OCI-LY7 (cell line): ENCODE data around the gene GPT2. TPM values are rescaled to one million over a fixed set of nuclear protein-coding genes. Genes with fewer than 3 reads are reported as not detected.

ENCODE experiments used
- BruUV-seq: library from RNA; stranded (reverse); fragments of 400-500 nt; replicated peaks from 2 replicates; lab custom pipeline; 2021; lab: Mats Ljungman, UMichigan
- CTCF ChIA-PET: fragments of 300-600 bp; sonication (Branson Sonifier 250); formaldehyde crosslinking; loops from one replicate; lab custom pipeline; 2022; ENCODE audit warnings: antibody characterized with exemption; ENCODE audit not compliant: unreplicated experiment; lab: Charles Lee
- POLR2A ChIA-PET: fragments of 300-600 bp; sonication (Branson Sonifier 250); formaldehyde crosslinking; loops from one replicate; lab custom pipeline; 2022; ENCODE audit warnings: antibody characterized with exemption; lab: Charles Lee
- DNase-seq: peaks from one replicate; pipeline ENCODE4 v3.0.0-alpha.2; 2015; ENCODE audit warnings: low spot score
- H2AFZ ChIP-seq: fragments of 200-600 bp; sonication (generic), shearing (Covaris generic); 2 replicates; pipeline ENCODE4 v1.6.1; 2014; ENCODE audit warnings: mild to moderate bottlenecking, antibody characterized with exemption, low read length, moderate library complexity
- H3K27ac ChIP-seq: fragments of 200-600 bp; sonication (generic); 2 replicates; pipeline ENCODE4 v1.5.1; 2014; ENCODE audit warnings: mixed run types, low read depth, mild to moderate bottlenecking, moderate library complexity, low read length, inconsistent platforms; ENCODE audit not compliant: poor library complexity, severe bottlenecking
- H3K36me3 ChIP-seq: fragments of 200-600 bp; sonication (generic); 2 replicates; pipeline ENCODE4 v1.6.1; 2014; ENCODE audit warnings: mild to moderate bottlenecking, antibody characterized with exemption, low read length, moderate library complexity, mixed read lengths; ENCODE audit not compliant: insufficient read depth
- H3K4me1 ChIP-seq: fragments of 200-600 bp; sonication (generic); 2 replicates; pipeline ENCODE4 v1.5.1; 2014; ENCODE audit warnings: mild to moderate bottlenecking, low read length; ENCODE audit not compliant: insufficient read depth, poor library complexity, severe bottlenecking
- H3K4me2 ChIP-seq: fragments of 200-600 bp; sonication (generic); 2 replicates; pipeline ENCODE4 v1.6.1; 2014; ENCODE audit warnings: mild to moderate bottlenecking, low read length
- H3K4me3 ChIP-seq: fragments of 200-600 bp; sonication (generic); 2 replicates; pipeline ENCODE4 v1.5.1; 2014; ENCODE audit warnings: mild to moderate bottlenecking, low read depth, low read length; ENCODE audit not compliant: poor library complexity, severe bottlenecking
- H3K79me2 ChIP-seq: fragments of 200-600 bp; sonication (generic); 2 replicates; pipeline ENCODE4 v1.6.1; 2016; ENCODE audit warnings: low read depth, mild to moderate bottlenecking, low read length, moderate library complexity, mixed read lengths; ENCODE audit not compliant: insufficient read depth
- H3K9me2 ChIP-seq: fragments of 200-600 bp; sonication (generic); 2 replicates; pipeline ENCODE4 v1.6.1; 2016; ENCODE audit warnings: mild to moderate bottlenecking, low read length, mixed read lengths; ENCODE audit not compliant: insufficient read depth
- H3K9me3 ChIP-seq: fragments of 200-600 bp; sonication (generic); 2 replicates; pipeline ENCODE4 v1.6.1; 2014; ENCODE audit warnings: mild to moderate bottlenecking, mixed run types, low read length, mixed read lengths
- H4K20me1 ChIP-seq: fragments of 200-600 bp; sonication (generic); 2 replicates; pipeline ENCODE4 v1.6.1; 2014; ENCODE audit warnings: mild to moderate bottlenecking, antibody characterized with exemption, low read length, moderate library complexity, mixed read lengths; ENCODE audit not compliant: insufficient read depth
- EZH2phosphoT487 ChIP-seq: fragments of 200-600 bp; sonication (generic); IDR thresholded peaks from 2 replicates; pipeline ENCODE4 v1.6.1; 2018; ENCODE audit warnings: low read depth, borderline replicate concordance, mild to moderate bottlenecking, mixed run types, antibody characterized with exemption, low read length, moderate library complexity, mixed read lengths
- intact Hi-C: fragments of 100-400 bp; cut with micrococcal nuclease; formaldehyde crosslinking; loops from one replicate; pipeline ENCODE4 v1.10.0; 2022; ENCODE audit not compliant: unreplicated experiment
- total RNA-seq, 2 experiments: library from RNA; depleted of rRNA in 1 of 2; stranded (reverse); fragments of >200 nt in 1 of 2; shearing (Covaris generic) in 1 of 2; gene quantifications; 2 replicates each; pipeline ENCODE4 v1.2.3, GENCODE V29; 2014 to 2022
- TF ChIP-seq, protein P1 (sequence below): fragments of 200-600 bp; sonication (generic); conservative IDR thresholded peaks from 2 replicates; pipeline ENCODE4 v1.5.1; 2014; ENCODE audit warnings: mild to moderate bottlenecking, antibody characterized with exemption, low read length, moderate library complexity, mixed read lengths

The GPT2 gene
- total RNA-seq, 2 experiments from 2014 or later: 42.5 to 105 TPM

DNA sequence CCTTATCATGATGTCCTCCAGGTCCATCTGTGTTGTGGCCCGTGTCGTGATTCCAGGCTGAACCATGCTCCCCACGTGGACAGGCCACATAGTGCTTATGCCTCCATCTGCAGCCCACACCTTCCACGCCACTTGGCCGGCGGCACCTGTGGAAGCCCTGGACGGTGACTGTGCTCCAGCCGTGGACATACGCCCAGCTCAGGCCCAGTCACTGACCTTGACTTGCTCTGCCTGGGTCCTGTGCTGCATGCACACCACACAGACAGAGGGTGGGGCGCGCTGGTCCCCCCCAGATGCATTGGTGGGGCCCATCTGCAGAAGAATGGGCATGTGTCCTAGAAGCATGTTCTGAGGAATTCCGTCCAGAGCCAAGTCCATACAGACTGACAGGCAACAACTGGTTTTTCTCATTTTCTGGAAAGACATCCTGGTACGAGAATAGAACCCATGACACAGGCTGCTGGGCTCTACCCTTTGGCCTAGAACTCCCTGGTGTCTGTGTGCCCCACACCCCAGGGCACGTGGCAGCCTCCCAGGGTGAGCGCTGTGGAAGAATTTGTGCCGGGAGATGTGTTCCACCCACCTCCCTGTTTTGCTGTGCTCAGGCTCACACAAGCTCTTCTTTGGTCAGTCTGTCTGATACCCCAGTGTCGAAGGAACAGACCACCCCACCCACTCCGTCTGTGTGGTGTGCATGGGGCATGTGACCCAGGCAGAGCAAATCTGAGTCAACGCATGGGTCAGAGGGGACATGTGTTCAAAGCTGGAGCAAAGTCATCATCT, 39.5 kb downstream of the GPT2 start:
- intact Hi-C loops: no loop called here
- CTCF ChIA-PET: no interaction called here
- no peak overlapping the region for H3K4me3 ChIP-seq

DNA sequence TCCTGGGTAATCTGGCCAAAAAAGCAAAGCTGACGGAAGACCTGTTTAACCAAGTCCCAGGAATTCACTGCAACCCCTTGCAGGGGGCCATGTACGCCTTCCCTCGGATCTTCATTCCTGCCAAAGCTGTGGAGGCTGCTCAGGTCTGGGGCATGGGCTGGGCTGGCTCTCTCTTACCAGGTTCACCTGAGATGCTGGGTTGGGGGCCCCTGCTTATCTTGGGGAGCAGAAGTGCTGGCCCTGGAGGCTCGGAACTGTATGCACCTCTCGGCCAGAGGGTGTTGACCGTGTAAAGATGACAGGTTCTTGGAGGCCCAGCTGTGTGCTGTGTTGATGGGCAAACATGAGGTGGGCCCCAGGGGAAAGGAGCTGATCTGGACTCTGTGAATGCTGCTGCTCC, 40.2 kb downstream of the GPT2 start:
- no peaks in the 10 kb centered on the region for H3K9me3 ChIP-seq
- no peak for TF ChIP-seq EZH2phosphoT487
- TF ChIP-seq, protein P1, sequence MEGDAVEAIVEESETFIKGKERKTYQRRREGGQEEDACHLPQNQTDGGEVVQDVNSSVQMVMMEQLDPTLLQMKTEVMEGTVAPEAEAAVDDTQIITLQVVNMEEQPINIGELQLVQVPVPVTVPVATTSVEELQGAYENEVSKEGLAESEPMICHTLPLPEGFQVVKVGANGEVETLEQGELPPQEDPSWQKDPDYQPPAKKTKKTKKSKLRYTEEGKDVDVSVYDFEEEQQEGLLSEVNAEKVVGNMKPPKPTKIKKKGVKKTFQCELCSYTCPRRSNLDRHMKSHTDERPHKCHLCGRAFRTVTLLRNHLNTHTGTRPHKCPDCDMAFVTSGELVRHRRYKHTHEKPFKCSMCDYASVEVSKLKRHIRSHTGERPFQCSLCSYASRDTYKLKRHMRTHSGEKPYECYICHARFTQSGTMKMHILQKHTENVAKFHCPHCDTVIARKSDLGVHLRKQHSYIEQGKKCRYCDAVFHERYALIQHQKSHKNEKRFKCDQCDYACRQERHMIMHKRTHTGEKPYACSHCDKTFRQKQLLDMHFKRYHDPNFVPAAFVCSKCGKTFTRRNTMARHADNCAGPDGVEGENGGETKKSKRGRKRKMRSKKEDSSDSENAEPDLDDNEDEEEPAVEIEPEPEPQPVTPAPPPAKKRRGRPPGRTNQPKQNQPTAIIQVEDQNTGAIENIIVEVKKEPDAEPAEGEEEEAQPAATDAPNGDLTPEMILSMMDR: no peak
- ChIA-PET POLR2A (interaction anchor here (0.6 kb wide), 1 partner anchor 9 kb away, joined by 3 read pairs; no protein-coding TSS in a partner anchor), CTCF (no interaction called here)
- no peak overlapping the region for H3K4me2 ChIP-seq
- H3K79me2 ChIP-seq: no peaks in the 10 kb centered on the region
- peaks cover under 1% of the 10 kb centered on the region for H3K4me1 ChIP-seq
- no peak overlapping the region for H3K27ac ChIP-seq
- no peak overlapping the region for H2AFZ ChIP-seq
- H3K36me3 ChIP-seq: peaks cover 57% of the 10 kb centered on the region
- no peak for DNase-seq
- no peaks in the 10 kb centered on the region for H3K9me2 ChIP-seq
- intact Hi-C loops: no loop called here
- H3K4me3 ChIP-seq: no peak overlapping the region
- H4K20me1 ChIP-seq: no peaks in the 10 kb centered on the region
- no TSS peak for BruUV-seq

More for the DNA sequence above, 39.5 kb downstream of the GPT2 start:
- TF ChIP-seq, protein P1: no peak
- no peak for TF ChIP-seq EZH2phosphoT487
- peaks cover 56% of the 10 kb centered on the region for H3K36me3 ChIP-seq
- H3K4me2 ChIP-seq: no peak overlapping the region
- BruUV-seq: no TSS peak
- no peaks in the 10 kb centered on the region for H4K20me1 ChIP-seq
- no peak overlapping the region for H2AFZ ChIP-seq
- POLR2A ChIA-PET: no interaction called here
- no peak for DNase-seq
- no peak overlapping the region for H3K27ac ChIP-seq
- no peaks in the 10 kb centered on the region for H3K9me2 ChIP-seq
- no peaks in the 10 kb centered on the region for H3K9me3 ChIP-seq
- peaks cover 7% of the 10 kb centered on the region for H3K4me1 ChIP-seq
- H3K79me2 ChIP-seq: no peaks in the 10 kb centered on the region
